ENCODE measurements around the gene NPM1.

The NPM1 gene

GRCh38 chr5:171427318-171428167 lies 39.9 kb downstream of the NPM1 start:
- no peak for TF ChIP-seq CTCF (IDR thresholded peaks at IDR 0.05; ENCODE audit: low read depth, low read length, missing control alignments)
- in situ Hi-C loops (cut with HindIII; ENCODE audit: low pct_ligation_motif_present, low sequenced_read_pairs), result no loop called here
- no peak overlapping the region for H3K27ac ChIP-seq
- no peaks in the 10 kb centered on the region for H3K27me3 ChIP-seq (replicated peaks)
- H3K36me3 ChIP-seq (replicated peaks), result no peaks in the 10 kb centered on the region
- H3K4me3 ChIP-seq (ENCODE audit: low read depth, low read length), result no peak overlapping the region
- no peak for DNase-seq

GRCh38 chr5:171428168-171428696 lies 40.6 kb downstream of the NPM1 start:
- no peak overlapping the region for H3K27ac ChIP-seq
- no peak for TF ChIP-seq CTCF (IDR thresholded peaks at IDR 0.05; ENCODE audit: low read depth, low read length, missing control alignments)
- in situ Hi-C loops (cut with HindIII; ENCODE audit: low pct_ligation_motif_present, low sequenced_read_pairs), result no loop called here
- no peak overlapping the region for H3K4me3 ChIP-seq (ENCODE audit: low read depth, low read length)
- no peaks in the 10 kb centered on the region for H3K27me3 ChIP-seq (replicated peaks)
- DNase-seq, result no peak
- H3K36me3 ChIP-seq (replicated peaks), result no peaks in the 10 kb centered on the region

- no peak for TF ChIP-seq CTCF (IDR thresholded peaks at IDR 0.05; ENCODE audit: low read depth, low read length, missing control alignments)
- H3K4me3 ChIP-seq (ENCODE audit: low read depth, low read length), result no peak overlapping the region
- H3K27ac ChIP-seq, result no peak overlapping the region
- no peaks in the 10 kb centered on the region for H3K27me3 ChIP-seq (replicated peaks)
- in situ Hi-C loops (cut with HindIII; ENCODE audit: low pct_ligation_motif_present, low sequenced_read_pairs), result no loop called here
- no peak for DNase-seq
- H3K36me3 ChIP-seq (replicated peaks), result no peaks in the 10 kb centered on the region
These were observed 41.3 kb downstream of the NPM1 start for GRCh38 chr5:171428809-171429542.

GRCh38 chr5:171429543-171429910 lies 41.9 kb downstream of the NPM1 start:
- H3K27ac ChIP-seq, result no peak overlapping the region
- H3K4me3 ChIP-seq (ENCODE audit: low read depth, low read length), result no peak overlapping the region
- DNase-seq, result no peak
- TF ChIP-seq CTCF (IDR thresholded peaks at IDR 0.05; ENCODE audit: low read depth, low read length, missing control alignments), result no peak
- no peaks in the 10 kb centered on the region for H3K27me3 ChIP-seq (replicated peaks)
- in situ Hi-C loops (cut with HindIII; ENCODE audit: low pct_ligation_motif_present, low sequenced_read_pairs), result no loop called here
- no peaks in the 10 kb centered on the region for H3K36me3 ChIP-seq (replicated peaks)

- H3K36me3 ChIP-seq (replicated peaks), result no peaks in the 10 kb centered on the region
- in situ Hi-C loops (cut with HindIII; ENCODE audit: low pct_ligation_motif_present, low sequenced_read_pairs), result no loop called here
- DNase-seq, result no peak
- no peaks in the 10 kb centered on the region for H3K27me3 ChIP-seq (replicated peaks)
- no peak for TF ChIP-seq CTCF (IDR thresholded peaks at IDR 0.05; ENCODE audit: low read depth, low read length, missing control alignments)
- H3K27ac ChIP-seq, result no peak overlapping the region
- H3K4me3 ChIP-seq (ENCODE audit: low read depth, low read length), result no peak overlapping the region
These were observed 43.7 kb downstream of the NPM1 start for GRCh38 chr5:171431251-171431777.
